HG02763 (cell line): ENCODE results near the gene GRIK2.
A peak's percentile ranks its signal among the peaks of the same experiment; 100 is the strongest.

ENCODE experiments used
- ATAC-seq: cut with Tn5 transposase; IDR thresholded peaks from one replicate; pipeline ENCODE4 v1.9.1; 2021; ENCODE audit warnings: mild to moderate bottlenecking, moderate library complexity; ENCODE audit not compliant: unreplicated experiment

Gene GRIK2

DNA sequence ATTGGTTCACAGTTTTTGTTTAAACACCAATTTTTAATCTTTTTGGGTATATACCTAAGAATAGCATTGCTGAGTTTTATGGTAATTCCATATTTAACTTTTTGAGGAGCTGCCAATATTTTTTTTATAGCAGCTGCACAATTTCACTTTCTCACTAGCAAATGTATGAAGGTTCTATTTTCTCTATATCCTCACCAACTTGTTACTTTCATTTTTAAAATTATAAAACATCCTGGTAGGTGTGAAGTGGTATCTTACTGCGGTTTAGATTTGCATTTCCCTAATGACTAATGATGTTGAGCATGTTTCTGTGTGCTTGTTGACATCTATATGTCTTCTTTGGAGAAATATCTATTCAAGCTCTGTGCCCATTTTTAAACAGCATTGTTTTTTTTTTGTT, 452.1 kb downstream of the GRIK2 start:
- ATAC-seq: peak; percentile 68

DNA sequence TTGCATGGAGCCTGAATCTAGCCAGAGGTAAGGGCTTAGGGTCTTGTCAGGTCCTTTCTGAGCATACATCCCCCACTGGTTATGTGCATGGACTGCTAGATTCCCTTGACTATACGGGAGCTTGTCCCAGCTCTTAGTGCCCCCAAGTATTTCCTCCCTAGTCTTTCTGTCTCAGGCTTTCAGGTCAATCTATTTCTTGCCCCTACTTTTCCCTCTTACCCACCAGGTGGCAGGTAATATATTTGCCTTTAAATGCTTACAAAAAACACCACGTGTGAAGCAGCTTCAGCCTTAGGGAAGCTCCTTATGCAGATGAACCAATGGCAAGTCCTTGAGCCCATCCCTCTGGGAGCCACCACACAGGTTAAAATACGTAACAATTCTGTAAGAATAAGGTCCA, 454.2 kb downstream of the GRIK2 start:
- ATAC-seq: no peak

DNA sequence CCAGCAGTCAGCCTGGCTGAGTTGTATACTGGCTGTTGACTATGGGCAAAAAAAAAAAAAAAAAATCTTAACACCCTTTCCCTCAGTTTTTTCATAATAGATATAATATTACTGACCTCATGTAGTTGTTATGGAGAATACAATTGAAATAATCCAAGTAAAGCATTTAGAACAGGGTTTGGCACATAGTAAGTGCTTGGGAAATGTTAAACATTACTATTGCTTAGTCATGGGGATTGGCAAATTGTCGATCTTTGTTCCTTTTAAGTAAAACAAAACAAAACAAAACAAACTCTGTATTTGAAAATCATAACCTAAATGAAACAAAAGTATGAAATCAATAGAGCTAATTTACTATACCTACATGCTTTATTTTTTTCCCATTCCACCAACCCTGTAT, 458.4 kb downstream of the GRIK2 start:
- no peak for ATAC-seq

DNA sequence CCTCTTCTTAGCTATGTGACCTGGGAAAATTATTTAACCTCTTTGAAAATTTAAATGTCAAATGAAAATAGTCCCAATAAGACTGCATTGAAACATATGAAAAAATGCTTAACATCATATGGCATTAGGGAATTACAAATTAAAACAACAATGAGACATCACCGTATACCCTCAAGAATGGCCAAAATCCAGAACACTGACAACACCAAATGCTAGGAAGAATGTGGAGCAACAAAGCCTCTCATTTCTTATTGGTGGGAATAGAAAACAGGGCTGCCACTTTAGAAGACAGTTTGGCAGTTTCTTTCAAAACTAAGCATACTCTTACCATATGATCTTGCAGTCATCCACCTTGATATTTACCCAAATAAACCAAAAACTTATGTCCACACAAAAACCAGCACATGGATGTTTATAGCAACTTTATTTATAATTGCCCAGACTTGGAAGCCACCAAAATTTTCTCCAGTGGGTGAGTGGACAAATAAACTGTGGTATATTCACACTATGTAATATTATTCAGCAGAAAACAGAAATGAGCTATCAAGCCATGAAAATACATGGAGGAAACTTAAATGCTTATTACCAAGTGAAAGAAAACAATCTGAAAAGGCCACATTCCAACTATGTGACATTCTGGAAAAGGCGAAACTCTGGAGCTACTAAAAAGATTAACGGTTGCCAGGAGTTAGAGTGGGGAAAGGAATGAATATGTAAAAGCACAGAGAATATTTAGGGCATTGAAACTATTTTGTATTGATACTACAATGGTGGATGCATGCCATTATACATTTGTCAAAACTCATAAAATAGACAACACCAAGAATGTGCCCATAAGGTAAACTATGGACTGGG, 459.9 kb downstream of the GRIK2 start:
- no peak for ATAC-seq

DNA sequence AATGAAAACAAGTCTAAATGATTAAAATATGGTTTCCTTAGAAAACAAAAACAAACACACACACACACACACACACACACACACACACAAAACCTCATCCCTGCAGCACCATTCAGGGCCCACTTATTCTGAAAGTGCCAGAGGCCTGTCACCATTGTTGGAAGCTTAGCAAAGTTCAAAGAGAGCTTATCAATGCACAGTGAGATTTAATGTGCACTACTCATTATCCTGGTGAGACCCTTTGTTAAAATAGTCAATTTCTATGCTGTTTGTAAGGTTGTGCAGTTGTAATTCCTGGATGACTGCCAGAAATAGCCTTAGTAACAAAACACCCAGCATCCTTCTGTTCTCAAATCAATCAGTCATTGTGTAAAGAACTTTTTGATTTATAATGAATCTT, 482.9 kb downstream of the GRIK2 start:
- no peak for ATAC-seq

DNA sequence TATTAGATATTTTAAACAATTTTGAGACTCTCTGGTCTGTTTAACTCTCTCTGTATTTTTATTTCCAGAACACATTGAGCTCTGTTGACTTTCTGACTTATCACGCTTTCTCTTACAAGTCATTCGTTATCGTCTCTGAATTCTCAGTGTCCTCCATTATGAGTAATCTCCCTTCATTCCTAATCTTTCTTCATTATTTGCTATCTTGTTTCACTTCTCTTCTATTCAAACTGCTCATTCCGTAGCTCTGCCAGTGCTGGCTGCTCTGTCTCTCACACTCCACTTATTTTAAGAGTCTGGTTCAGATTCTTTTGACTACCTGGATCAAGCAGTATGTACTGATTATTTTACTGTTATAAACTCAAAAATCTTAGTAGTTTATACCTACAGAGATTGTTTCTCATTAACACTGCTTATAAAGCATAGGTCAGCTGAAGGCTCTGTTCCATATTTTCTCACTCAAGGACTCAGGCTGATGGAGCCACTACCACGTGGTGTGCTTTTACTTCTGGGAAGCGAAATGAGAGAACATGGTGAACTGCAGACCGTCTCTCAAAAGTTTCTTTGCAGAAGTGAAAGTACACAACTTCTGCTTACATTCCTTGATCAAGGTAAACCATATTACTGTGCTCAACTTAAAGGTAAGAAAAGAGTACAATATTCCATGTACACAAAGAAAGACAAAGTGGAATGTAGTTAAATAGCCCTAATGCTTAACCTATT, 485.2 kb downstream of the GRIK2 start:
- ATAC-seq: no peak

DNA sequence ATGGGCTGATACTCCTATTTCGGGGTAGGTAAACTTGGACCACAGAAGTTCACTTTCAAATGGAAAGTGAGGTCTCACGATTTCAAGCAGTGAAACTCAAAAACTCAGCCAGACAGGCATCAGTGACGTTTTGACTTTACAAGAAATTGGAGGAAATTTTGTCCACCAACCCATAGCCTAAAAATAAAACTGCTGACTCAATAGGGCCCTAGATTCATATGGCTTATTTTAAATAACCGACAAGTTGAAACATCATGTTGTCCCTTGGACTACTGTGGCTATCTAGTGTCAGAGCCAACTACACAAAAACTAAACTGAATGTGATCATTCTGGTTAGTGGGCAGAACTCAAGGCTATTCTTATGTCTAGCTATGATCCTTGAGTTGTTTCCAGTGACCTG, 486.3 kb downstream of the GRIK2 start:
- no peak for ATAC-seq

DNA sequence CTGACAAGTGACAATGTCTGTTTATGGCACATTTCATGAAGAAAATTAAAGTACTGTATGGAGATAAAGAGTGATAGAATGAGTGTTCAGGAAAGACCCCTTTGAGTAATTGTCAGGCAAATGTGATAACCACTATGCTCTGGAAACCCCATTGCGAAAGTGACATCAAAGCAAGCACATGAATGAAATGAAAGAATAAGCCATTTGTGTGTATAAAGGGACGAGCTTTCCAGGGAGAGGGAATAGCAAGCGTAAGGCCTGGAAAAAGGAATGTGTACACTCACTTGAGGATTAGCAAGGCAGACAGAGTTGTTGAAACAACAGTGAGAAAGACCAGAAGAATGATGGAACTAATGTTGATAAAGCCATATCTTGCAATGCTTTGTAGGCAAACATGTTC, 490.0 kb downstream of the GRIK2 start:
- no peak for ATAC-seq

DNA sequence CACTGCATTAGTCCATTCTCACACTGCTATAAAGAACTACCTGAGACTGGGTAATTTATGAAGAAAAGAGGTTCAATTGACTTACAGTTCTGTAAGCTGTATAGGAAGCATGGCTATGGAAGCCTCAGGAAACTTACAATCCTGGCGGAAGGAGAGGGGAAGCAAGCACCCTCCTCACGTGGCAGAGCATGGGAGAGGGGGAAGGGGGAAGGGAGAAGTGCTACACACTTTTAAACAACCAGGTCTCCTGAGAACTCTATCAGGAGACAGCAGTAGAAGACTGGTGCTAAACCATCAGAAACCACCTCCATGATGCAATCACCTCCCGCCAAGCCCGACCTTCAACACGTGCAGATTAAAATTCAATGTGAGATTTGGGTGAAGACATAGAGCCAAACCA, 494.0 kb downstream of the GRIK2 start:
- no peak for ATAC-seq

DNA sequence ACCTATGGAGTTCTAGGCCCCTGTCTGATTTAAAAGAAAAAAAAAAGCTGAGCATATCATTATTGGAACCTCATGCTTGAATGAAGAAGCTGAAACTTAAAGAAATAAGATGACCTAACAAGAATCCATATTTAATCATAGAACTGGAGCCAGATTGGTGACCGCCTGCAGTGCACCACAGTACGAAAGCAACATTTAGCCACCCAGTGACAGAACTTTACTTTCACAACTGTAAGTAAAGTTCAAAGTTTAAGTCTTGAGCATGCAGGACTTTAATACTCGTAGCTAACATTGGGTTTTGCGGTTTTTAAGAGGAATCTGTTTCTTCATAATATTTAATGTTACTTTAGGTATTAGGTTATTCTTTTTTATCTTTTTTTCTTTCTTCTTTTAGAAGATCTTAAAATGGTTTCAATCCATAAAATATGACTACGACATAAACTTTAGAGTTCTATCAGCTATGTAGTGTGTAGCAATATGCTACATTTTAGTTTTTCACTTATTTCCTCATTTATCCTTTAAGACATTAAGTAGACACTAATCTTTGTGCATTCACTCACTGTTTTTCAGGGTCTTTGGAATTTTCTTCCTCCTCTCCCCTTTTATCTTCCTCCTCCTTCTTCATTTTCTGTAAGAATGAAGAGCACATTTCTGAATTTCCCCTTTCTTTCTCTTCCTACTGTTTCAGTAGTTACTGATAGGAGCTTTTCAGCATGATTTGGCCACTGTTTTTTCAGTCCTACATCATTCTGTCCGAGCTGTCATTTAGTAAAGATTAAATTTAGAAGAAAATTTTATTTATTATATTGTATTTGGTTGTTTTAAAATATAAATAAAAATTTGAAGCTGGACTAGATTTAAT, 514.1 kb downstream of the GRIK2 start:
- no peak for ATAC-seq

DNA sequence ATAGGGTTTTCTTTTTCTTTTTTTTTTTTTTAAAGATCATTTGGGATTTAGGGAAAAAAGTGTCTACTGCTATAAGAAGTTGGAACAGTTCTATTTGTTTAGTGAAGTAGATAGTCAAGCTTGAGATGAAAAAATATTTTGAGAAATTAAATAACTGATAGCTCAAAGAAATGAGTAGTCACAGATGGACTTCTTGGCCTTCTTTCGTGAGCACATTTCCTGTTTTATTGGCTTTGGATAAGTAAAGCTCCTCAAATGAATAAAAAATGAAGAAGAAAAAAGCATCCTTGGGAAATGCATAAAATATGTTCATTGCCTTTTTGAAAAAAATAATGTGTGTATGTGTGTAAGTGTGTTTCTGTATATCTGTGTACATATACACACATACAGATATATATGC, 515.9 kb downstream of the GRIK2 start:
- ATAC-seq: no peak

DNA sequence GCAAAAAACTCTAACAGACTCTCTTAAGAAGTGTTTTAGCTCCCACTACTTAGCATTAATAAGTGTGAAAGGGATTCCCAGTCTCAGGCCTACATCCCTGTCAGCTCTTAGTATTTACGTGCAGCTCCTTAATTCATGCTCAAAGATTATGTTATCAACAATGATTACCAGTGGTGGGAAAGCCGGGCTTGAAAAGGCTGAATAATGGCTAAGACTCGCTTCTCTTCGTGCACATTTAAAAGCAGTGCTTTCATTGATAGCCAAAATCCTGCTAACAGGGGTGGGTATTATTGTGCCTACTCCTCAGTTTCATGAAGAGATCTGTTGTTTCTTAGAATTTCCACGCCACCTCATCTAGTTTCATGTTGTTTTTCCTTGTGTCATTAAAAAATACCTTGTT, 518.8 kb downstream of the GRIK2 start:
- ATAC-seq: no peak

DNA sequence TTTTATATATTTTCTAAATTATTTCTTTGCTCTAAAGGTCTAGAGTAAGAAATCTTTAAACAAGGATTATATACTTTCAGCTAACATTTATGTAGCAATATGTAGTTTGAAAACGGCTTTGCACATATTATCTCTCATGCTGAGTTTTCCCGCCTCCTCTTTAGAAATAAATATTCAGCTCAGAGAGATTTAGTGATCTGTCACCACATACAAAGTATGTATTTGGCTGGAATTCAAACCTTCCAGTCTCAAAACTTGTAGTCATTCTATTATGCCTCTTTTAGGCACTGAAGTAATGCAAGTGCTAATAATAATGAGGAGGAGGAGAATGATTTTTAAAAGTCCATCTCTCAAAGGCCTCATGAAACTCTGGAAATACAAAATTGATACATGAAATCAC, 525.0 kb downstream of the GRIK2 start:
- no peak for ATAC-seq

DNA sequence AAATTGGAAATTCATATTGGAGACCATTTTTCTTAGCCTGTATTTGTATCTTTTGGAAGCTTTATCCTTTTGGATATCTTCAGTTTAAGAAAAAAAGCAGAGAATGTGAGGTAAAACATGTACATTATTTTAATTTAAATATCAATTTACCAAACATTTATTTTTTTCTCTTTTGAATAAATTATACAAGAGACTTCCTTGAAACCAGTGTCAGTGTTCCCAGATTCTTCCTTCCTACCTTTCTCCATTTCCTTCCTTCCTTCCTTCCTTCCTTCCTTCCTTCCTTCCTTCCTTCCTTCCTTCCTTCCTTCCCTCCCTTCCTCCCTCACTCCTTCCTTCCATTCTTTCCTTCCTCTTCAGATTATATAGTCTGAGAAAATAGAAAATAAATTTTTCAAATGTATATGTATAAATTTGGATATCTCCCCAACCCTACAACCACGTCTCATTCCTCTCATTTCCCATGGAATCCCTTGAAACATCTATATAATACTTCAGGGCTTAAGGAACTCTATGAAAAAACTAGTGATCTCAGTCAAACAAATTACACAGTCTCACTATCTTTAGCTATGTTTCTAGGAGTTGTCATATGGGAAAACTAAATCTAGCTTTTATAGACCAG, 528.4 kb downstream of the GRIK2 start:
- ATAC-seq: no peak

DNA sequence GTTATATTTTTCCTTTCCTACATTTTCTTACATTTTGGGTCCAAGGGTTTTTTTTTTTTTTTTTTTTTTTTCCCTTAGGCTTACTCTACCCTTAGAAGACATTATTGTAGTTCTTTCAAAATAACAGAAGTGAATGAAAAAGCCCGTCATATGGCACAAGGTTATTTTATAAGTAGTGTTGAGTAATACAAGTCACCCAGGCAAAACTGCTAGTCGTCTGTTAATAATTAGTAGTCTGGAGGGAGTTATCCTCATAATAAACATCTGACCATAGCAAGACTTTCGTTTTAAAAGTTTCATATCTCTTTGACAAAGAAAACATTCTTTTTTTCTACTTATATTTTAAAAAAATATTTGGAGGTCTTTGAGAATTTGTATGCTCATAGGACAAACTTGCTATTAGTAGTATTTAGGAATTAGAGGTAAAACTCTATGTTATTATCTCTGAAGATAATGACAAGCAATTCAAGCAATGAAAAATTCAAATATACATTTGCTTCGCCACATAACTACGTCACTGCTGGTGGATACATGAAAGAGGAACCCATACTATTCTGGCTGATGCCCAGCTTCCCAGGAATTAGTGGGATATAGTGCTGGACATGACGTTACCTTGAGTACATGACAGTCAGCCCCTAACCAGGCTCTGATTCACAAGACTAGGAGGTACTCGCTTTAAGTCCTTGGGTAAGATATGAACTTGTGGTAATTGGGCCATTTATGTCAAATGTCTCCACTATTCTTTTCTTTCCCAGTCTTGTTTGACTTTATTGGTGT, 532.8 kb downstream of the GRIK2 start:
- ATAC-seq: no peak

DNA sequence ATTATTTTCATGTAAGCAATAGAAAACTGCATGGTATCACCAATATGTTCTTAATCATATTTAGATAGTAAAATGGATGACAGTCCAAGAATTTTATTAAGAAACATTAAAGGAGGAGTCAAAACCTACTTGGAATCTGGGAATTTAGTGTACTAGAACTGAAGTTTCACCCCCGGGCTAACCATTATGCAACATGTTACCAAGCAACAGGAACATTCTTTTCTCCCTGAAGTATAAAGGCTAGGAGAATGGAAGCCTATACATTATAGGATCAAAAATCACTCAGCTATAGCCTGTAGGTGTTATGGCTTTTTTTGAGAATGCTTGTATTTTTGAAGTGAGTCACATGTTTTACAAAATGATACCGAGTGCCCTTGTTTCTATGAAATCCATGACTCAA, 538.3 kb downstream of the GRIK2 start:
- no peak for ATAC-seq

DNA sequence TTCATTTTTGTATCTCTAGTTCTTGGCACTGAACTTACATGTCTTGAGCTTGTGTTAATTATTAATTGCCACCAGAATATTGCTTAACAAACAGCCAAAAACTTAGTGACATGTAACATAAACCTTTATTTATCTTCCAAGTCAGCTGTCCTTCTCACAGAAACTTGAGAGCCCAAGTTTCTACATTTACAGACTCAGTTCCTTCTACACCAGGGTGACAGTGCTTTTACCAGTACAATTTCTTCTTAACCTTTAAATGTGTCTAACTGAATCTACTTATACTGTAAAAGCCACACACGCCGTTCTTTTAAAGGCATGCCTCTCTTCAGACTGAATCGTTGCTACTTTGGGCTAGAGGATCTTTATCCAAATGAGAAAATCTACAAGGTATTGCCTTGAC, 539.2 kb downstream of the GRIK2 start:
- ATAC-seq: no peak

DNA sequence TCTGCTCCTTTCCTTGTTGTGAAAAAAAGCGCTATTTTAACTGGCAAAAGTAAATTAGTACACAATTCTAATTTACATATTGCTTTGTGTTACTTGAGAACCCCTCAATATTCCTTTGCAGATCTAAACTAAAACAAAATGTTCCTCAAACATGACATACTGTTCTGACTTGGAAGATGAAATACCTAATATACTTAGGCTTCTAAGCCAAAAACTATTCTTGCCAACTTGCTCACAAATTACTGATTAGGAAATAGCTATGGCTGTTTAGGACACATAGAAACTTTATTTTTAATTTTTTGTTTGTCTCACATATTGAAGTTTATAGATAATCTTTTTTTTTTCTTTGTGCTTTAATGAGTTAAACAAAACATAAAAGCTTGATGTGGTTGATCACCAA, 542.2 kb downstream of the GRIK2 start:
- ATAC-seq: no peak

DNA sequence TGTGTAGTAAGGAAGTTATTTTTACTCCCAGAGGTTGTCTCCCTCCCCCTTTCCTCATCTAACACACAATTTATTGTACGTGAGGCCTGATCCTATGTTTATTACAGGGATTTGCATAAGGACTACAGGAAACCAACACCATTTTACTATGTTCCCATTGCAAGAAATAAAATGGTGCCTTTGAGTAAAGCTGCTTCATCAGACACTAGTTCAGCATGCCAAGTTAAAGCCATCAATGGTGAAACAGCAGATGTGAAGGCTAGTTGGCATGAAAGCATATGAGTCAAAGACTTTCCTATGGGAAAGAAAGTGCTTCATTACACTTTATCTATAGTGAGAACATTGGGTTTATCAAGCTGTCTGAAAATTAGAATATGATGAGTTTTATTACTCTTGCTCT, 543.0 kb downstream of the GRIK2 start:
- ATAC-seq: no peak

DNA sequence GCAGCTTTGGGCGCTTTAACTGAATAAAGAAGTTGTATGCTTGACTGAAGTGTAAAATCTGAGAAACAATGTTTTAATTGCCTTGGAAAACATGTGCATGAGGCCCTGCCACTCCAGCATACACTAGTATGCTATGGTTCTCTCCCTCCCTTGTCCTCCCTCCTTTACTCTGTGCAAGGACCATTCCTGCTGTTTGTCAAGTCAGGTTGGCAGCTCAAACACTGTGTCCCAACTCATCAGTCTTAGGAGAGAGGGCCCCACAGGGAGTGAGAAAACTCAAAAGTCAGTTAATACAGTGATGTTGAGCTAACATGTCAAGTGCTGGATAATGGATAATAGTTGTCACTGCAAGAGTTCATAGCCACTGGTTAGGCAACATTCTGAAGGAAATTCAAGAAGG, 543.6 kb downstream of the GRIK2 start:
- ATAC-seq: no peak
